Measurements from ENCODE around the gene ZNF260. TPM values are rescaled to one million over a fixed set of nuclear protein-coding genes. Genes with fewer than 3 reads are reported as not detected.

ZNF260 gene
- polyA plus RNA-seq (2013, experiment 1 of 2): 9.6 TPM
- polyA plus RNA-seq (2013, experiment 2 of 2): 9.5 TPM

DNA sequence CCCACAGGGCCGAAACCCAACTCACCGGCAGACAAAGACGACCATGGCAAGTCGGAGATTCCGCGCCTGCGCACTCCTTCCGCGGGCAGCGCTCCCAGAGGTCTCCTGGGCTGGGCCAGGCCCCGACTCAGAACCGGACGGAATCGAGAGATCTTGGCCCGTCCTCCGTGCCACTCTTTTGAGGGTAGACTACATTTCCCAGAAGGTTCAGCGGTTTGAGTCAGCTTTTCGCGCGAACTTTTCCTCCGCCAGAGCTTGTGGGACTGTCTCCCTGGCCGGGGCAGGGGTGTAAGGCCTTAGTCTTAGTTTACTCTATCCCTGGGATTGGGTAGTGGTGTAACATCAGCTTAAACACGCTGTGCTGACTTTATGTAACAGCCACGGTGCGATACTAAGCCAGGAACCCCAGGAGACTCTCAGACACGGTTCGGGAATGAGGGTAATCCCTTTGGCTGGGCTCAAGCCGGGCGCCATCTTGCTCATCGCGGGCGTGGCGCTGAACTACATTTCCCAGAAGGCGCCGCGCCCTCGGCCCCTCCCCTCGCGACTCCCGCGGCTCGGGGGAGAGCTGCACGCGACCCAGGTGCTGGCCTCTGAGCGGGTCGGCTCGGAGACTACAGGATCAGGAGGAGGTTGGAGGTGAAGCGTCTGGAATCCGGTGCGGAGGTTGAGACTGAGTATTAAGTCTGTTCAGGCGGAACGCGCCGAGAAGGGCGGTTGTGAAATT, at the start of gene ZNF260:
TSS of gene ZNF260 (minus strand) at position 78 of the 727 bp plus-strand sequence. CDS start 13,033 bp downstream, outside the sequence.
- Histone ChIP-seq H3K27me3 (ENCODE audit: control insufficient read depth in 1 of 2, insufficient read depth in 1 of 2, low read length in 2 of 2) (no peaks in the 10 kb centered on the region), H3K18ac (ENCODE audit: low read depth in 1 of 2, low read length in 2 of 2) (peak within 1 kb of the TSS; percentile 92 to 98), H2AK5ac (ENCODE audit: low read length, severe bottlenecking) (no peak within 1 kb of the TSS), H2BK5ac (ENCODE audit: low read depth, low read length, poor library complexity, severe bottlenecking) (peak within 1 kb of the TSS; percentile 66), H3K4me1 (ENCODE audit: control insufficient read depth, insufficient read depth, low read depth, low read length) (peaks cover 2% of the 10 kb centered on the region), H3K14ac (ENCODE audit: low read length in 2 of 2) (peak within 1 kb of the TSS; percentile 51 to 99), H3K4ac (ENCODE audit: low read depth in 1 of 2, low read length in 2 of 2) (peak within 1 kb of the TSS; percentile 46 to 99), H4K91ac (ENCODE audit: low read length) (peak within 1 kb of the TSS; percentile 90), H4K8ac (ENCODE audit: low read length) (peak within 1 kb of the TSS; percentile 73), H3K27ac (ENCODE audit: low read length, poor library complexity, severe bottlenecking) (peak within 1 kb of the TSS; percentile 93), H2BK12ac (ENCODE audit: low read length in 2 of 2) (peak within 1 kb of the TSS in 1 of 2 experiments; percentile 65), H3K4me2 (ENCODE audit: low read length, poor library complexity, severe bottlenecking) (peak within 1 kb of the TSS; percentile 72), H2AFZ (ENCODE audit: low read depth, low read length) (peak within 1 kb of the TSS; percentile 100), H2BK120ac (ENCODE audit: low read depth, low read length) (peak within 1 kb of the TSS; percentile 74), H3K9ac (ENCODE audit: low read length) (peak within 1 kb of the TSS; percentile 98), H3K36me3 (ENCODE audit: control insufficient read depth in 1 of 2, insufficient read depth in 2 of 2, low read depth in 1 of 2, low read length in 2 of 2) (peaks cover 7 to 23% of the 10 kb centered on the region in 2 experiments), H3K9me3 (ENCODE audit: control insufficient read depth, low read length) (peaks cover 37% of the 10 kb centered on the region), H2BK15ac (ENCODE audit: low read depth, poor library complexity, severe bottlenecking) (no peak within 1 kb of the TSS), H3K23ac (ENCODE audit: low read length in 2 of 2) (peak within 1 kb of the TSS in 1 of 2 experiments; percentile 95), H3K4me3 (ENCODE audit: insufficient read depth in 1 of 2, low read depth in 1 of 2, low read length in 2 of 2) (peak within 1 kb of the TSS; percentile 91 to 97), H3K79me1 (replicated peaks; ENCODE audit: low read length, poor library complexity, severe bottlenecking) (peaks cover 17% of the 10 kb centered on the region)
- WGBS: under 1% methylated on average over 55 of the region's 55 CpGs
- peak; percentile 98 for DNase-seq

GRCh38 chr19:36577271-36577996, 49.4 kb upstream of the ZNF260 start:
- Histone ChIP-seq H3K27me3 (ENCODE audit: control insufficient read depth in 1 of 2, insufficient read depth in 1 of 2, low read length in 2 of 2) (no peaks in the 10 kb centered on the region), H2BK120ac (ENCODE audit: low read depth, low read length) (no peak overlapping the region), H4K8ac (ENCODE audit: low read length) (no peak overlapping the region), H2BK15ac (ENCODE audit: low read depth, poor library complexity, severe bottlenecking) (no peak overlapping the region), H2BK5ac (ENCODE audit: low read depth, low read length, poor library complexity, severe bottlenecking) (no peak overlapping the region), H3K4ac (ENCODE audit: low read depth in 1 of 2, low read length in 2 of 2) (no peak overlapping the region), H3K14ac (ENCODE audit: low read length in 2 of 2) (no peak overlapping the region), H3K23ac (ENCODE audit: low read length in 2 of 2) (no peak overlapping the region), H3K4me2 (ENCODE audit: low read length, poor library complexity, severe bottlenecking) (no peak overlapping the region), H3K9ac (ENCODE audit: low read length) (no peak overlapping the region), H2BK12ac (ENCODE audit: low read length in 2 of 2) (no peak overlapping the region), H3K27ac (ENCODE audit: low read length, poor library complexity, severe bottlenecking) (no peak overlapping the region), H3K18ac (ENCODE audit: low read depth in 1 of 2, low read length in 2 of 2) (no peak overlapping the region), H3K79me1 (replicated peaks; ENCODE audit: low read length, poor library complexity, severe bottlenecking) (peaks cover 18% of the 10 kb centered on the region), H3K9me3 (ENCODE audit: control insufficient read depth, low read length) (peaks cover 68% of the 10 kb centered on the region), H3K4me1 (ENCODE audit: control insufficient read depth, insufficient read depth, low read depth, low read length) (no peaks in the 10 kb centered on the region), H3K36me3 (ENCODE audit: control insufficient read depth in 1 of 2, insufficient read depth in 2 of 2, low read depth in 1 of 2, low read length in 2 of 2) (peaks cover 37 to 61% of the 10 kb centered on the region in 2 experiments), H2AK5ac (ENCODE audit: low read length, severe bottlenecking) (no peak overlapping the region), H3K4me3 (ENCODE audit: insufficient read depth in 1 of 2, low read depth in 1 of 2, low read length in 2 of 2) (peak overlapping the region in 1 of 2 experiments; percentile 46), H2AFZ (ENCODE audit: low read depth, low read length) (no peak overlapping the region), H4K91ac (ENCODE audit: low read length) (no peak overlapping the region)
- WGBS: 100% methylated on average over 1 of the region's 3 CpGs
- DNase-seq: no peak

DNA sequence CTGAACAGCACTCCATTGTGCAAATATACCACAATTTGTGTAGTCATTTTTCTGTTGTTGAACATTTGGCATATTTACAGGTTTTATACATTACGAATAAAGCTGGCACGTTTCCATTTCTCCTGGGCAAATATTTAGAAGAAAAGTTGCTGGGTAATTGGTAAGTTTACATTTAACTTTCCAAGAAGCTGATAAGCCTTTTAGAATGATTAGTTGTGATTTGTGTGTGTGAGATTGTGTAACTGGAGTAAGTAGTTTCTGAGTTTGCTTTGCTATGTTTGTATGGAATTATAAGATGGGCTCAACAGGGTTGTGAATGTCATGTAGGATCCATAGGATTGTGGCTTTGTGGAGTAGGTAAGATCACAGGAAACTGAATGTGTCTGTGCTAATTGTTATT, 46.7 kb upstream of the ZNF260 start:
- no peak for DNase-seq
- H3K36me3 ChIP-seq (ENCODE audit: control insufficient read depth in 1 of 2, insufficient read depth in 2 of 2, low read depth in 1 of 2, low read length in 2 of 2): peaks cover 37 to 50% of the 10 kb centered on the region in 2 experiments
- no peak overlapping the region for H3K14ac ChIP-seq (ENCODE audit: low read length in 2 of 2)
- no peak overlapping the region for H2AK5ac ChIP-seq (ENCODE audit: low read length, severe bottlenecking)
- no peak overlapping the region for H2AFZ ChIP-seq (ENCODE audit: low read depth, low read length)
- no peak overlapping the region for H3K27ac ChIP-seq (ENCODE audit: low read length, poor library complexity, severe bottlenecking)
- H2BK5ac ChIP-seq (ENCODE audit: low read depth, low read length, poor library complexity, severe bottlenecking): no peak overlapping the region
- H2BK12ac ChIP-seq (ENCODE audit: low read length in 2 of 2): no peak overlapping the region
- no peak overlapping the region for H3K4me2 ChIP-seq (ENCODE audit: low read length, poor library complexity, severe bottlenecking)
- H3K23ac ChIP-seq (ENCODE audit: low read length in 2 of 2): no peak overlapping the region
- no peaks in the 10 kb centered on the region for H3K27me3 ChIP-seq (ENCODE audit: control insufficient read depth in 1 of 2, insufficient read depth in 1 of 2, low read length in 2 of 2)
- H3K4me3 ChIP-seq (ENCODE audit: insufficient read depth in 1 of 2, low read depth in 1 of 2, low read length in 2 of 2): peak overlapping the region in 1 of 2 experiments; percentile 92
- no peak overlapping the region for H3K9ac ChIP-seq (ENCODE audit: low read length)
- no peak overlapping the region for H2BK120ac ChIP-seq (ENCODE audit: low read depth, low read length)
- no peak overlapping the region for H2BK15ac ChIP-seq (ENCODE audit: low read depth, poor library complexity, severe bottlenecking)
- peaks cover 51% of the 10 kb centered on the region for H3K9me3 ChIP-seq (ENCODE audit: control insufficient read depth, low read length)
- no peak overlapping the region for H3K4ac ChIP-seq (ENCODE audit: low read depth in 1 of 2, low read length in 2 of 2)
- no peaks in the 10 kb centered on the region for H3K4me1 ChIP-seq (ENCODE audit: control insufficient read depth, insufficient read depth, low read depth, low read length)
- H4K91ac ChIP-seq (ENCODE audit: low read length): no peak overlapping the region
- no peak overlapping the region for H3K18ac ChIP-seq (ENCODE audit: low read depth in 1 of 2, low read length in 2 of 2)
- H4K8ac ChIP-seq (ENCODE audit: low read length): no peak overlapping the region
- H3K79me1 ChIP-seq (replicated peaks; ENCODE audit: low read length, poor library complexity, severe bottlenecking): peaks cover 18% of the 10 kb centered on the region
- 85% methylated on average over 2 of the region's 2 CpGs for WGBS
